C4-2B (cell line): ENCODE results near the gene PRSS33.

Experiments
- H3K27ac ChIP-seq: fragments of 450-650 bp; 2 replicates; pipeline ENCODE4 v1.5.1; 2017
- ZFX ChIP-seq: fragments of 450-650 bp; IDR thresholded peaks from 2 replicates; pipeline ENCODE4 v1.6.1; 2017
- TF ChIP-seq, protein P1 (sequence below): fragments of 450-650 bp; conservative IDR thresholded peaks from 2 replicates; pipeline ENCODE4 v1.5.1; 2017; ENCODE audit warnings: mild to moderate bottlenecking

Gene PRSS33

DNA sequence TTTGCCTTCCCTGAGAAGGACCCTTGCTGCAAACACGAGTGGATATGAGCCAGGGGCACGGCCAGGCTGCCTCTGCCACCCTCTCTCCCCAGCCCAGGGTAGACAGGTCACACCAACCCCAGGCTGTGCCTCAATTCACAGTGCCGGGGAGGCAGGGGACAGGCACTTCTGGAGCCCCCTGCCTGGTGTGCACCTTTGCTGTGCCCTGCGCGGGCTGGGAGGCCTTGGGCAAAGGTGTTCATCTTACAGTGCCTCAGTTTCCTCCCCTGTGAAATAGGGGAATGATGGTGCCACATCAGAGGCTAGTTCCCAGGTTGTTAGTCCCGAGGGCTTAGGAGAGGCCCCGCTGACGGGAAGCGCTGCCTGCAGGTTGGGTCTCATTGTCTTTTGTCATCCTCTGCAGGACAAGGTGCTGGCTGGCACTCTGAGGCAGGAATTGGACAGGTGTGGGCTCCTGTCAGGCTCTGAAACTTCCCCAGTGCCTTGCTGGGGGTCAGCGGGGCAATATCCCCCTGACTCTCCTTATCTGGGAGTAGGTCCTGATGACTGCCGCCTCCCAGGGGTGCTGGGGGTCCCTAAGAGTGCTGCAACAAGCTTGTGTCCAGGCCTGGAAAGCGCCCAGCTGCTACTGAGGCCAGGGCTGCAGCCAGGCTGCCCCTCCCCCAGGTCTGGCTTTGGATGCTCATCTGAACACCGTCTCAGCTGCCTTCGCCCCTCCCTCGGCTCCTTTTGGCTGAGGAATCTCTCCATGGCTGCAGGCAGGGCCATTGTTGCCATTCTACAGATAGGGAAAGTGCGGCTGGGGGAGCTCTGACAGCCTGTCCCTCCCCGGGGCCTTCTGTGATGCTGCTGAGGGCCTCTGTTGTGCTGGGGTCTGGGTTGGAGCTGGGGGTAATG lies 32.8 kb upstream of the PRSS33 start:
- H3K27ac ChIP-seq, result no peak overlapping the region
- TF ChIP-seq ZFX, result no peak
- TF ChIP-seq, protein P1, sequence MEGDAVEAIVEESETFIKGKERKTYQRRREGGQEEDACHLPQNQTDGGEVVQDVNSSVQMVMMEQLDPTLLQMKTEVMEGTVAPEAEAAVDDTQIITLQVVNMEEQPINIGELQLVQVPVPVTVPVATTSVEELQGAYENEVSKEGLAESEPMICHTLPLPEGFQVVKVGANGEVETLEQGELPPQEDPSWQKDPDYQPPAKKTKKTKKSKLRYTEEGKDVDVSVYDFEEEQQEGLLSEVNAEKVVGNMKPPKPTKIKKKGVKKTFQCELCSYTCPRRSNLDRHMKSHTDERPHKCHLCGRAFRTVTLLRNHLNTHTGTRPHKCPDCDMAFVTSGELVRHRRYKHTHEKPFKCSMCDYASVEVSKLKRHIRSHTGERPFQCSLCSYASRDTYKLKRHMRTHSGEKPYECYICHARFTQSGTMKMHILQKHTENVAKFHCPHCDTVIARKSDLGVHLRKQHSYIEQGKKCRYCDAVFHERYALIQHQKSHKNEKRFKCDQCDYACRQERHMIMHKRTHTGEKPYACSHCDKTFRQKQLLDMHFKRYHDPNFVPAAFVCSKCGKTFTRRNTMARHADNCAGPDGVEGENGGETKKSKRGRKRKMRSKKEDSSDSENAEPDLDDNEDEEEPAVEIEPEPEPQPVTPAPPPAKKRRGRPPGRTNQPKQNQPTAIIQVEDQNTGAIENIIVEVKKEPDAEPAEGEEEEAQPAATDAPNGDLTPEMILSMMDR, result no peak

DNA sequence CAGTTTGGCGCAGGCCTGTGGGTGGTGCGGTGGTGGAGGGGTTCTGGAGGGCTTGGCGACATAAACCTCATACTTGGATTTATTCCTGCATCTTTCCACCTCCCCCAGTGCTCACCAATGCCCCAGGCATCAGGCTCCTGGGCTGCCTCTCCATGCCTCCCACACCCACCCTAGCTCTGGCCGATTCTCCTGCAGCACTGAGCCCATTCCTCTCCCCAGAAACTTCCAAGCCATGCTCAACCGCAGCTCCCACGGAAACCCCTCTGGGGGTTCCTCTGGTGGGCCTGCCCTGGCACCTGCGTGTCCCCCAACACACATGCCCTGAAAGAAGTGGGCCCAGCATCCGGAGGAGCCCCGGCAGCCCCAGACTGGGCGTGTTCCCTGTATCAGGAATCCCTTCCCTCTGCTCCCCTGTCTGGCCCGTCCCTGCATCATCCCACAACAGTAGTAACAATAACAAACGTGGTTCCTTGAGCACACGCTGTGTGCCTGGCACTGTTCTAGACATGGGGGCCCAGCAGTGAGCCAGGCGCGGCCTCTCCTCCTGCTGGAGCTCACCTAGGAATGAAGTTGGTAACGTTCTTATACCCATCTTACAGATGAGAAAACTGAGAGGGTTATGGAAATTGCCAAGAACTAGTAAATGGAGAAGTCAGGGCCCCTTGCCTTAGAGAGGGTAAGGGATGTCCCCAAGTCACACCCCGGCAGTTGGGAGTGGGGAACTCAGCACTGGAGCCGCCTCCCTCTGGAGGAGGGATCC lies 32.0 kb upstream of the PRSS33 start:
- TF ChIP-seq ZFX, result no peak
- TF ChIP-seq, protein P1, result no peak
- H3K27ac ChIP-seq, result no peak overlapping the region

DNA sequence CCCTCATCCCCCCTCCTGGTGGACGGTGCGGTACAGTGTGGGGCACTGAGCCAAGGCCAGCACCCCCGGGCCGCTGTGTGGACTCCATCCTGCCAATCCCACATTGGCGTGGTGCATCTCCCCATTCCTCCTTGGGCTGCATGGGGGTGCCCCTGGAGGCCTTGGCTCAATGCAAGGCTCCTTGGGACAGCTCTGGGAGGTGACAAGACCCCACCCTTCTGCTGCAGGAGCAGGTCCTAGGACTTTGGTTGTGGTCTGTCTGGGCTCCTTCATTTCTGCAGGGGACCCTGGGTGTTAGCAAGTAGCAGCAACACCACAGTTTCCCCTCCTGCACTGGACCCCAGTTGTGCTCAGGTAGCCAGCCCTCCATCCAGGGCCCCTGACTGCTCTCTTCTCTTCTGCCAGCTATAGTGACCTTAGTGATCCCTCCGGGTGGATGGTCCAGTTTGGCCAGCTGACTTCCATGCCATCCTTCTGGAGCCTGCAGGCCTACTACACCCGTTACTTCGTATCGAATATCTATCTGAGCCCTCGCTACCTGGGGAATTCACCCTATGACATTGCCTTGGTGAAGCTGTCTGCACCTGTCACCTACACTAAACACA lies 31.0 kb upstream of the PRSS33 start:
- no peak for TF ChIP-seq ZFX
- TF ChIP-seq, protein P1, result no peak
- no peak overlapping the region for H3K27ac ChIP-seq

- TF ChIP-seq, protein P1, result no peak; the same call in 1 of the 2 replicates
- no peak for TF ChIP-seq ZFX
- no peak overlapping the region for H3K27ac ChIP-seq
Observed at GRCh38 chr16:2817340-2818271, 30.2 kb upstream of the PRSS33 start.

- H3K27ac ChIP-seq, result no peak within 1 kb of the TSS
- TF ChIP-seq, protein P1, result no peak; the same call in 1 of the 2 replicates
- TF ChIP-seq ZFX, result no peak
Observed at GRCh38 chr16:2816751-2817339, 29.5 kb upstream of the PRSS33 start, which contains the start of gene PRSS21. TSS of gene PRSS21 (plus strand) at chr16:2817237. CDS start at chr16:2817269, 32 bp downstream.

DNA sequence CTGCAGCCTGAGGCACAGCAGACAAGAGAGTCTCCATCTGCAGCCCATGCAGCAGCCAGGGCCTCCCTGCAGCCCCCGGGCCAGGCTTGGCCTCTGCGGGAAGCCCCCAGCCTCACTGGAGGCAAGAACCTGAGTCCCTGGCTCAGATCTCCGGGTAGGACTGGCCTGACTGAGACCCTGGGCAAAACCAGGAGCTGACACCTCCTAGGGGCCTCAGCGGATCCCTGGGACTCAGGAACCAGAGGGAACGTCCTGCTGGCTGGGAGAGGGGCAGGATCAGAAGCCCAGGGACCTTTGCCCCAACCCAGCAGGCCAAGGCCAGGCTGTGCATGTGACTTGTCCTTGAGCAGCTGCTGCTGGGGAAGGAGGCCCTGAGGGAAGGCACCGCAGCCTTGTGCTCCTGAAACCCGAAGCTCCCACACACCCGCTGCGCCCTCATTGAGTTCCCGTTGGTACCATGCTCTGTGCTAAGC lies 28.0 kb upstream of the PRSS33 start:
- no peak overlapping the region for H3K27ac ChIP-seq
- TF ChIP-seq, protein P1, result no peak
- no peak for TF ChIP-seq ZFX
